NCI-H1048 (cell line): ENCODE data around the gene OGFOD1.

ENCODE experiments used
- DNase-seq: peaks from one replicate; lab custom pipeline; 2025; lab: John Stamatoyannopoulos, UW

Gene OGFOD1

GRCh38 chr16:56450986-56451752 is at the start of gene OGFOD1, which contains the start of gene NUDT21:
TSS of gene OGFOD1 (plus strand) at chr16:56451554. CDS start at chr16:56451613, 59 bp downstream.
TSS of gene NUDT21 (minus strand) at chr16:56451332. CDS start at chr16:56451202, 130 bp downstream.
- peak; percentile 61 for DNase-seq

- DNase-seq, result no peak
Observed at GRCh38 chr16:56405977-56406672, 45.2 kb upstream of the OGFOD1 start.

DNA sequence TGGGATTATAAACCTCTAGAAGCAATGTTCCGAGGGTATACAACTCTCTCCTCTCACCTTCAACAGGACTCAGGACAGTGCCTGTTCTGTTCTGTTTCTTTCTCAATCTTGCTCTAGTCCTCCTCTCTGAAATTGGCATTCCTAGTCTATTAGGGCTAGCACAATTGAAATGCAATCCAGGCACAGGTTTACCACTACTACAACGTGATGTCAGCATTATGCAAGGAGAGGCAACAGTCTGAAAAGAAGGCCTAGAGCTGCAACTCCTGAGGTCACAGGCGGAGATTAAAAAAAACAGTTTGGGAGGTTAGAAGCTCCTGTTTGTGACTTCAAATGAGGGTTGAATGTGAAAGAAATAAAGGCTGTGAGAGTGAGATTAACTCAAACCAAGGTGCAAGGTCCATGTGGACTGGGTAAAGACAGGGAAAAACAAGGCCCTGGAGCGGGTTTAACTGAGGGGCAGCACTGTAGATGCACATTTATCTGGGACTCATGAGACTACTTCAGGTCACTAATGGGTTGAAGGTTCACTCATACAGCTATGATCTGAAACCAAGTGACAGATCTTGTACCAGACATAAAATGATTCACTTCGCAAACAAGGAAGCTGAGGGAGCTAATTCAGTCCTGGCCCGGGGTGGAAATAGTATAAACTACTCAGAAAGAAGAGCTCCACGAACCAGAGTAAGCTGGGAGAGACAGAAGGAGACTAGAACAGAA is 42.8 kb upstream of the OGFOD1 start:
- DNase-seq, result no peak

DNA sequence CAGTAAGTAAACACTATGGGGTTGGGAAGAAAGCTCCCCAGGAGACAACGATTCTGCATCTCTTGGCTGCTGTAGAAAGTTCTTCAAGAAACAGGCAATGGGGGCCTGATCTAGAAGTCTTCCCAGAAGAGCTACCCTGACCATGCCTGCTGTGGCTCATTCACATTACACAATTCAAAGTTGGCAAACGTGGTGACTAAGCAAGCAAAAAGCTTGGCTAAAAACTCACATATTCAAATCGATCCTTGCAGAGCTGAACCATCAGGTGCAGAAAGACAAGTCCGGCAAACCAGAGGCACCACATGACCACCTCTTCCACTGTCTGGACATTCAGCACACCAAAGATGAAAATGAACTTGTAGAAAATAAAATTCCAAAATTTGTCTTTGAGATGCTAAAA is 42.2 kb upstream of the OGFOD1 start:
- DNase-seq, result no peak

DNA sequence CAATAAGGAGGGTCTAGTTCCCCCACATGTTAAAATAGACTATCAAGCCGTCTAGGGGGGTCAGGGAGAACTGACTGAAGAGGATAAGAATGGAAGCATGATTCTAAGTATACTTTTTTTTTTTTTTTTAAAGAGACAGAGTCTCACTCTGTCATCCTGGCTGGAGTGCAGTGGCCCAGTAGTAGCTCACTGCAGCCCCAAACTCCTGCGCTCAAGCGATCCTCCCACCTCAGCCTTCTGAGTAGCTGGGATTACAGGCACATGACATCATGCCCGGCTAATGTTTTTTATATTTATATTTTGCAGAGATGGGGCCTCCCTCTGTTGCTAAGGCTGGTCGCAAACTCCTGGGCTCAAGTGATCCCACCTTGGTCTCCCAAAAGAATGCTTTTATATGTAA is 40.2 kb upstream of the OGFOD1 start:
- no peak for DNase-seq

DNA sequence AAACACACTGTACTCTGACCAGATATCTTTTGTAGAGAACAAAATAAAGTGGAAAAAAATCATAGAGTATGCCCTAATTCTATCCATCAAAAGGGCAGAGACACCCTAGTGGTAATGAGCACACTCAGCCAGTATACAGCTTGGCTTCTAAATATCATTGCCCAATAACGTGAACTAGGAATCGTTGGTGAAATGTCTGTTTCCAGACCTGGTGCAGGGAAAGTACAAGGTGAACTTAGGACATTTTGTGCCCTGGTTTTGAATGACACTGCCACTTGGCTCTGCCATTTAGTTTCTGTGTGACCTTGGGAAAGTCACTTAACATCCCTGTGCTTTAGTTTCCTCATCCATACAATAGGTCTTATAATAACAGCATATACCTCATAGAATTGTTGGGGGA is 39.7 kb upstream of the OGFOD1 start:
- DNase-seq, result no peak

DNA sequence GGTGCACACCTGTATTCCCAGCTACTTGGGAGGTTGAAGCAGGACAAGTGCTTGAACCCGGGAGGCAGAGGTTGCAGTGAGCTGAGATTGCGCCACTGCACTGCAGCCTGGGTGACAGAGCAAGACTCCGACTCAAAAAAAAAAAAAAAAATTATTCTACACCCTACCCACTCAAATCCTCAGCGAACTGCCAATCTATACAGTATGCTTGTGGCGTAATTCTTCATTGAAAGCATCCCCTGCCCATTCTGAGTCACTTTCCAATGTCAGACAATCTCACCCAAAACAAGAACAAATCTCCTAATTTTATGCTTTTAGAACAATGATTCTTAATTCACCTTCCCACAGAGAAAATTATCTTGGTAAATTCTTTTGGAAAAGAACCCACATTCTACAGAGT is 38.0 kb upstream of the OGFOD1 start:
- no peak for DNase-seq

DNA sequence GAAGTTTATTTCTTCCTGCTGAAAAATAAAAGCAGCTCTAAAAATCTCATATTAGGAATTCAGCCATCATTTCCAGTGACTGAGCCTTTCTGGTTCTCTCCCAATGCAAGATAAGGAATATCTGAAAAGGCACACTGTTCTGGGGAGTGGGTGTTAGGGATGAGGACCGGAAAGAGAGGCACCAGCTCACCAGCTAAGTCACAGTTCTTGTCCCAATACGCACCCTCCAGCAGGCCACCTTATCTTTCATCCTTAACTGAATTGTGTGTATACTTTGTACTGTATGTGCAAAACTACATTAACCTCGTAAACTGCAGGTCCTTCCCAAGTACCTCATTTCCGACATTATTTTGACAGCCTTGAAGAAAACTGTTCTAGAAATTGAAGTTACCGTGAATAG is 37.0 kb upstream of the OGFOD1 start:
- no peak for DNase-seq

DNA sequence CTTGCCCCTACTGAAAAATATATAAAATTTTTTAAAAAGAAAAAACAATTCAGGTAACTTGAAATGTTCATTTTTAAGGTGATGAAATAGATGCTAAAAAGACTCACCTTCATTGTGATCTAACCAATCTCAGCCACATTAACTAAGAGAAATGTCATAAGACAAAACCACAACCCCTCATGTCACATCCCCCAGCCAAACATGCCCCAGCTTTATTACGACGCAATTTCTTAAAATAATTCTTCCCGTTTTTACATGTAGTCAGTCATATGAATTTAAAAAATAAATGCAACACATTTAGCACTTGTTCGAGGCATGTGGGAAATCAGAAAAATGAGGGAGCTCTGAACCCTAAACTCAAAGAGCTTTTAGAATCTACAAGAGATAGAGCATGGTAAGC is 35.5 kb upstream of the OGFOD1 start:
- DNase-seq, result no peak

DNA sequence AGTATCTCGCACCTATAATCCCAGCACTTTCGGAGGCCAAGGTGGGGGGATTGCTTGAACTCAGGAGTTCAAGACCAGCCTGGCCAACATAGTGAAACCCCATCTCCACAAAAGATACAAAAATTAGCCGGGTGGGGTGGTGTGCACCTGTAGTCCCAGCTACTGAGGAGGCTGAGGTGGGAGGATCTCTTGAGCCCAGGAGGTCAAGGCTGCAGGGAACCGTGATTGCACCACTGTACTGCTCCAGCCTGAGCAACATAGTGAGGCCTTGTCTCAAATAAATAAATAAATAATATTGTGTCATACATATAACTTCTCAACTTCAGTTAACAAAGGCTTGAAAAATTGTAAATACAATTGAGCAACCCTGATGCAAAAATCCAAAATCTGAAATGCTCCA is 34.2 kb upstream of the OGFOD1 start:
- DNase-seq, result no peak

DNA sequence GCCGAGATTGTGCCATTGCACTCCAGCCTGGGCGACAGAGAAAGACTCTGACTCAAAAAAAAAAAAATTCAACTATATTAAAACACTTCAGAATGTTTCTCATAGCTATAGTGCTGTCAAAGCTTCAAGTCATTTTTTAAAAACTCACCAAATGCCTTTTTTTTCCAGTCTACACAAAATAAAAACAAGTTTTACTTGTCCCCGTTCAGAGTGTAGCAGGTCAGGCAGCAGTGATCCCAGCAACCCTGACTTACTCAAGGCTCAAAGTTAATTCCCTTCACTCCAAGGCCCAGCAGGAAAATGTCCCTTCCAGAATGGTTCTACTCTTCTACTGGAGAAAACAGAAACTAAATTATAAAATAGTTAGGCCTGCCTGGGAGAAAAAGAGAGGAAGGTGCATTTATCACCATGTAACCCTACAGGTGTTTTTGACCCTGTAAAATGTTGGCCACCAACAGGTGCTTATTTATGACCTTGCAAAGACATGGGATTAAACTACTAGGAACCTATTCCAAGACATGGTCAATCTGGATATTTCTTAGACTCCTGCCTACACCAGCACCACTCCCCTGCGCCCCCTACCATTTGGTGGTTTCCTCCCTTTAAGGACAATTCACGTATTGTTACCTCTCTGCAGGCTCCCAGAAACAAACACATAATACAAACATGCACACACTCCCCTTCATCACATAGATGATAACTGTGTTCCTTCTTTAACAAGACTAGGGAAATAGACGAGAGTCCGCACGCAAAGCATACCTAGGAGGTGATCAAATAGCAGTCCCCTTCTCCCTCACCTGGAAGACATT is 31.4 kb upstream of the OGFOD1 start:
- no peak for DNase-seq

GRCh38 chr16:56420613-56421012 is 30.7 kb upstream of the OGFOD1 start:
- no peak for DNase-seq

GRCh38 chr16:56421313-56421712 is 30.0 kb upstream of the OGFOD1 start:
- DNase-seq, result no peak

GRCh38 chr16:56421976-56422669 is 29.2 kb upstream of the OGFOD1 start:
- no peak for DNase-seq

GRCh38 chr16:56422896-56423441 is 28.4 kb upstream of the OGFOD1 start:
- no peak for DNase-seq

- no peak for DNase-seq
Observed at GRCh38 chr16:56423584-56424403, 27.6 kb upstream of the OGFOD1 start.

- no peak for DNase-seq
Observed at GRCh38 chr16:56424404-56424764, 27.0 kb upstream of the OGFOD1 start.

DNA sequence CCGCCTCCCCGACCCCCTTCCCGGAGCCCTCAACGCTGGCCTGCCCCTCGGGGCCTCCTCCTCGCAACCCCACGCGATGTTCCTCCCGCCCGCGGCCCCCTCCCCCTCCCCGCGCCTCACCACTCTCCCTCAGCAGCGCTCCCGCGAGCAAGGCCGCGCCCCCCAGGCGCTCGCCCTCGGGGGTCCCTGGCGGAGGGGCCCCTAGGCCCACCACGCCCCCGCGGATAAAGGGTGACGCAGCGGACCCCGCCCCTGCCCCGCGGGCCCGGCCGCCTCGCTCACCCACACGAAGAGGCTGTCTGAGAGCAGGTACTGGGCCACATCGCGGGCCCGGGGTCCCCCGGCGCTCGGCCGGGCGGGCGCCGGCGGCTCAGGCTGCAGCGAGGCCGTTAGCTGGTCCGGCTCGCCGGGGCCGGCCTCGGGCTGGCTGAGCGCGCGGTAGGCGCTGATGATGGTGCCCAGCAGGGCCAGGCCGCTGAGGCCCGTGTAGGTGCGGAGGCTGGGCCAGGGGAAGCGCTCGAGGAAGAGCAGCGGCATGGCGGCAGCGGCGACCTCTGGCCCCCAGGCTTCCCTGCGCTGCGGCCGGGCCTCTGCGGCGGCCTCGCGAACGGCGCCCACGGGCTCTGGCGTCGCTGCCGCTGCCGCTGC is 26.4 kb upstream of the OGFOD1 start:
- DNase-seq, result no peak

- DNase-seq, result no peak
Observed at GRCh38 chr16:56425439-56425832, 25.9 kb upstream of the OGFOD1 start, which contains the start of gene AMFR. TSS of gene AMFR (minus strand) at chr16:56425545. CDS start at chr16:56425327, 218 bp downstream.

DNA sequence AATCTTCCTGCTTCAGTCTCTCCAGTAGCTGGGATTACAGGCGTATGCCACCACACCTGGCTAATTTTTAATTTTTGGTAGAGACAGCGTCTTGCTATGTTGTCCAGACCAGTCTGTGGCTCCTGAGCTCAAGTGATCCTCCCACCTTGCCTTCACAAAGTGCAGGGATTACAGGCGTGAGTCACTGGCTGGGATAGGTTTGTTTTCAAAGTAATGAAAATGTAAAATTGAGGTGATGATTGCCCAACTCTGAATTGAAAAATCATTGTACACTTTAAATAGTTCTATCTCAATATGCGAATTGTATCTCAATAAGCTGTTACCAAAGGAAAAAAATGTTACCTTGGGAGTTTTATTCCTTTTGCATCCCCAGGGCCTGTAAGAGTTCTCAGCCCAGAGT is 24.8 kb upstream of the OGFOD1 start:
- no peak for DNase-seq
